Spleen (tissue), 7 donors: ENCODE results near the gene PRRX2.

ENCODE experiments used
- POLR2A ChIP-seq, 3 donors: fragments of 450-650 bp; IDR thresholded peaks; one replicate each; pipeline ENCODE4 v1.5.1; 2017; ENCODE audit warnings: antibody characterized with exemption in 3 of 3, mild to moderate bottlenecking in 1 of 3
- POLR2AphosphoS5 ChIP-seq, 3 donors: sonication (generic); formaldehyde crosslinking; IDR thresholded peaks; one replicate each; pipeline ENCODE4 v1.5.1; 2017; ENCODE audit warnings: antibody characterized with exemption in 3 of 3
- TF ChIP-seq, protein P1 (sequence below), 11 experiments: fragments of 200-600 bp in 7 of 11; fragments of 450-650 bp in 4 of 11; sonication (generic) in 4 of 11; IDR thresholded peaks in 8 of 11; conservative IDR thresholded peaks in 3 of 11; 1 replicate in 7 of 11; 2 replicates in 4 of 11; pipeline versions ENCODE4 v1.4.0 to v1.8.0; 2016 to 2021; ENCODE audit warnings: antibody characterized with exemption in 11 of 11, inconsistent platforms in 4 of 11, mild to moderate bottlenecking in 1 of 11
- donor health status: DM: no; HTN: no; CAD: no; lungs with moderate emphysema.
- donor health status: DM: no; HTN: no; CAD: no.
- donor health status: DM: no; HTN: no; CAD: no.

DNA sequence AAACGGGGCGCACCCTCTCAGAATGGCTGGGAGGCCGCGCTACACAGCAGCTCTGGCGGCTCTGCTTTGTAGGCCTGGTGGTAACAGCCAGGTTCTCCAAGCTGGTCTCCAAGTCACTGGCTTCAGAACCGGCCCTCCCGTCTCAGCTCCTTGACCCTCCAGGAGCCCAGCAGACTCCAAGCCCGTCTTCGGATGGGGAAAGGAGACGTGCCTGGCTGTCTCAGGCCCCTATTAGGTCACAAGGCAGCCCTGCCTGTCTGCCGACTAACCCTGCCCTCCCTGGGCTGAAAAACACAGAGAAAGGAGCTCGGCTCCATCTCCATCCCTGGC lies 25.7 kb upstream of the PRRX2 start:
- TF ChIP-seq, protein P1, sequence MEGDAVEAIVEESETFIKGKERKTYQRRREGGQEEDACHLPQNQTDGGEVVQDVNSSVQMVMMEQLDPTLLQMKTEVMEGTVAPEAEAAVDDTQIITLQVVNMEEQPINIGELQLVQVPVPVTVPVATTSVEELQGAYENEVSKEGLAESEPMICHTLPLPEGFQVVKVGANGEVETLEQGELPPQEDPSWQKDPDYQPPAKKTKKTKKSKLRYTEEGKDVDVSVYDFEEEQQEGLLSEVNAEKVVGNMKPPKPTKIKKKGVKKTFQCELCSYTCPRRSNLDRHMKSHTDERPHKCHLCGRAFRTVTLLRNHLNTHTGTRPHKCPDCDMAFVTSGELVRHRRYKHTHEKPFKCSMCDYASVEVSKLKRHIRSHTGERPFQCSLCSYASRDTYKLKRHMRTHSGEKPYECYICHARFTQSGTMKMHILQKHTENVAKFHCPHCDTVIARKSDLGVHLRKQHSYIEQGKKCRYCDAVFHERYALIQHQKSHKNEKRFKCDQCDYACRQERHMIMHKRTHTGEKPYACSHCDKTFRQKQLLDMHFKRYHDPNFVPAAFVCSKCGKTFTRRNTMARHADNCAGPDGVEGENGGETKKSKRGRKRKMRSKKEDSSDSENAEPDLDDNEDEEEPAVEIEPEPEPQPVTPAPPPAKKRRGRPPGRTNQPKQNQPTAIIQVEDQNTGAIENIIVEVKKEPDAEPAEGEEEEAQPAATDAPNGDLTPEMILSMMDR (IDR thresholded peaks at IDR 0.05 in 8 of 11, conservative IDR thresholded peaks at IDR 0.05 in 3 of 11) = no peak
- no peak for TF ChIP-seq POLR2AphosphoS5 (IDR thresholded peaks at IDR 0.05)
- no peak for TF ChIP-seq POLR2A (IDR thresholded peaks at IDR 0.05)
